ENCODE data around the gene SLC16A5. TPM values are rescaled to one million over a fixed set of nuclear protein-coding genes. Genes with fewer than 3 reads are reported as not detected.
"Not testable (repeated sequence)": the region's sequence is repeated elsewhere in the genome, so short reads cannot be mapped to it uniquely, and the experiment has no call there.

The SLC16A5 gene
- total and polyA plus RNA-seq, 12 donors = 0.77 to 3.9 (median 1.7) TPM

DNA sequence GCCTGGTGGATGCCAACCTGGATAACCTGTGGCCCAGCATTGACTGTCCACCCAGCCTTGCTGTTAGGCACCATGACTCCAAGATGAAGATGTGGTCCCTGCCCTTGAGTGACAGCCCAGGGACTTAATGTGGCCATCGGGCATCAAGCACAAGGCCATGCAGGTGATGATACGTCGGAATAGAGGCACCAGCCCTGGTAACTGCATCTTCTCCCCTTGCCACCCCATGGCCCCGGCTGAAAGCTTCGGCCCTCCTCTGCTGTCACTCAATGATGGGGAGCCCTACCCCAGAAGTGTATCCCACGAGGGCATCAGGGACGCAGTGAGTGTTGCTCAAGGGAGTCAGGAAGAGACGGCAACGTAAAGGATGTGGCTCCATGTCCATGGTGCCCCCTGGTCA, 41.8 kb downstream of the SLC16A5 start:
- Histone ChIP-seq H3K36me3 (replicated peaks in 1 of 2) (peaks cover 0 to 8% of the 10 kb centered on the region in 2 donors), H3K4me1 (replicated peaks in 1 of 2) (peaks cover 9 to 20% of the 10 kb centered on the region in 2 donors), H3K9me3 (replicated peaks in 1 of 3) (no peaks in the 10 kb centered on the region), H3K4me3 (no peak overlapping the region), H3K27me3 (no peaks in the 10 kb centered on the region), H3K27ac (no peak overlapping the region)
- no peak for DNase-seq
- WGBS, 4 donors = 82 to 95% (median 88%) methylated on average over 3 to 9 of the region's 9 CpGs
- intact Hi-C loops (cut with DNase I) = loop anchor here in 1 of 2 donors (10.0 kb wide), 1 partner anchor 45 kb away; no protein-coding TSS in a partner anchor
- no peak for TF ChIP-seq POLR2A (IDR thresholded peaks at IDR 0.05)
- TF ChIP-seq, protein P1, sequence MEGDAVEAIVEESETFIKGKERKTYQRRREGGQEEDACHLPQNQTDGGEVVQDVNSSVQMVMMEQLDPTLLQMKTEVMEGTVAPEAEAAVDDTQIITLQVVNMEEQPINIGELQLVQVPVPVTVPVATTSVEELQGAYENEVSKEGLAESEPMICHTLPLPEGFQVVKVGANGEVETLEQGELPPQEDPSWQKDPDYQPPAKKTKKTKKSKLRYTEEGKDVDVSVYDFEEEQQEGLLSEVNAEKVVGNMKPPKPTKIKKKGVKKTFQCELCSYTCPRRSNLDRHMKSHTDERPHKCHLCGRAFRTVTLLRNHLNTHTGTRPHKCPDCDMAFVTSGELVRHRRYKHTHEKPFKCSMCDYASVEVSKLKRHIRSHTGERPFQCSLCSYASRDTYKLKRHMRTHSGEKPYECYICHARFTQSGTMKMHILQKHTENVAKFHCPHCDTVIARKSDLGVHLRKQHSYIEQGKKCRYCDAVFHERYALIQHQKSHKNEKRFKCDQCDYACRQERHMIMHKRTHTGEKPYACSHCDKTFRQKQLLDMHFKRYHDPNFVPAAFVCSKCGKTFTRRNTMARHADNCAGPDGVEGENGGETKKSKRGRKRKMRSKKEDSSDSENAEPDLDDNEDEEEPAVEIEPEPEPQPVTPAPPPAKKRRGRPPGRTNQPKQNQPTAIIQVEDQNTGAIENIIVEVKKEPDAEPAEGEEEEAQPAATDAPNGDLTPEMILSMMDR (IDR thresholded peaks at IDR 0.05) = no peak

DNA sequence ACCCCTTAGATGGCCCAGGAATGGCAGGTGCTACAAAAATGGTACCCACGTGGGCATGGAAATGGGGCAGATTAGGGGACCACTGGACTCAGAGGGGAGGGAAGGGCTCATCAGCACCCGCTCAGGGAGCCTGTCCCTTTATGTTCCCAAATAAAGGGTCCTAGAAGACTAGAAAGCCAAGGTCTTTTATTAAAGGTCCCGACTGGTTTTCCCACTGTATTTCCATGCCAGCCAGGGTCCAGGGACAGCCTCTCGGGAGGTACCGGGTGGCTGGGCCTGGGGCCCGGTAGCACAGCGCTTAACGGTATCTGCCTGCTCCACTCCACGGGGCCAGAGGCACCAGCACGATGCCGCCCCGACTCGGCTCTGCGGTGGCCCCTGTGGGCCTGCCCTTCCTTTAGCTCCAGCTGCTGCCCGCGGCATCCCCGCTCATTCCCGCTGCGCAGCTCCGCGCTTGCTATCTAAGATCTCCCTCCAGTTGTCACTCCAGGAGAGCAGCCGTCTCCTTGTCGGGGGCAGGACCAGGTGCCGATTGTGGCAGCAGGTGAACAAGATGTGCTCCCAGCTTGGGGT, 42.4 kb downstream of the SLC16A5 start:
- 80 to 85% (median 83%) methylated on average over 15 to 24 of the region's 24 CpGs for WGBS, 4 donors
- Histone ChIP-seq H3K9me3 (replicated peaks in 1 of 3) (no peaks in the 10 kb centered on the region), H3K4me1 (replicated peaks in 1 of 2) (peaks cover 6 to 16% of the 10 kb centered on the region in 2 donors), H3K36me3 (replicated peaks in 1 of 2) (peaks cover 0 to 8% of the 10 kb centered on the region in 2 donors), H3K27ac (peak overlapping the region in 2 of 5 donors; percentile 81 to 88), H3K27me3 (no peaks in the 10 kb centered on the region), H3K4me3 (peak overlapping the region in 1 of 4 donors; percentile 86)
- intact Hi-C loops (cut with DNase I) = no loop called here
- DNase-seq = no peak
- no peak for TF ChIP-seq POLR2A (IDR thresholded peaks at IDR 0.05)
- TF ChIP-seq, protein P1 (IDR thresholded peaks at IDR 0.05) = no peak

DNA sequence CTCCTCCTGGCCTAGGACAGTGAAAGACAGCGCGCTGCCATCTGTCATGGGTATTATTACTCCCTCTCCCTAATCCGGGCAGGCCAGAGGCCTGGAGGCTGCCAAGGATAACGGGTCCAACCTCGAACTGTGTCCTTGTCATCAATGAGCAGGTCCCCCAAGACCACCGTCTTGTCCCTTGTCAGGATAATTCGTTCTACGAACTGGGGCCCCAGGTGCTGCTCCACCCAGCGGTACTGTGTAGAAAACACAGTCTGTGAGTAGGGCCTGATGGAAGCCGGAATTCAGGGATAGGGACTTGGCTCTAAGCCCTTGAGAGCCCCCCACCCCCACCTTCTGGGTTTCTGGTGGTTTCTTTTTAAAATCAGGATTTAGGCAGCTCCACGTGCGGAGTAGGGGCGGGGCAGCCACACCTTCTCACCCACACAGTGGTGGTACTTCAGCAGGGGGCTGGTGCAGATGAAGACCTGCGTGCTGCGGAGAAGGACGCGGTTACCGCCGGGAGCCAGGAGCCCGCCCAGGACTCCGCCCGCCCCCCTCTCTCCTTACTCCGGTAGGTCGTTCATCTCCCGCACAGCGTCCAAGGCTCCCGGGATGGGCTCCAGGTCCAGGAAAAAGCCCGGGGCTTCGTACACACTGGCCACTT, 43.0 kb downstream of the SLC16A5 start:
- peak overlapping the region in 4 of 5 donors; percentile 67 to 88 (median 78) for H3K27ac ChIP-seq
- DNase-seq = peak; percentile 33 to 73 (median 58)
- H3K36me3 ChIP-seq (replicated peaks in 1 of 2) = peaks cover 0 to 8% of the 10 kb centered on the region in 2 donors
- intact Hi-C loops (cut with DNase I) = no loop called here
- peak overlapping the region; percentile 66 to 86 (median 80) for H3K4me3 ChIP-seq
- TF ChIP-seq POLR2A (IDR thresholded peaks at IDR 0.05) = no peak
- TF ChIP-seq, protein P1 (IDR thresholded peaks at IDR 0.05) = peak in 5 of 6 experiments; percentile 5 to 45 (median 32)
- no peaks in the 10 kb centered on the region for H3K27me3 ChIP-seq
- 12 to 33% (median 21%) methylated on average over 8 to 29 of the region's 29 CpGs for WGBS, 4 donors
- no peaks in the 10 kb centered on the region for H3K9me3 ChIP-seq (replicated peaks in 1 of 3)
- H3K4me1 ChIP-seq (replicated peaks in 1 of 2) = peaks cover 6 to 16% of the 10 kb centered on the region in 2 donors

DNA sequence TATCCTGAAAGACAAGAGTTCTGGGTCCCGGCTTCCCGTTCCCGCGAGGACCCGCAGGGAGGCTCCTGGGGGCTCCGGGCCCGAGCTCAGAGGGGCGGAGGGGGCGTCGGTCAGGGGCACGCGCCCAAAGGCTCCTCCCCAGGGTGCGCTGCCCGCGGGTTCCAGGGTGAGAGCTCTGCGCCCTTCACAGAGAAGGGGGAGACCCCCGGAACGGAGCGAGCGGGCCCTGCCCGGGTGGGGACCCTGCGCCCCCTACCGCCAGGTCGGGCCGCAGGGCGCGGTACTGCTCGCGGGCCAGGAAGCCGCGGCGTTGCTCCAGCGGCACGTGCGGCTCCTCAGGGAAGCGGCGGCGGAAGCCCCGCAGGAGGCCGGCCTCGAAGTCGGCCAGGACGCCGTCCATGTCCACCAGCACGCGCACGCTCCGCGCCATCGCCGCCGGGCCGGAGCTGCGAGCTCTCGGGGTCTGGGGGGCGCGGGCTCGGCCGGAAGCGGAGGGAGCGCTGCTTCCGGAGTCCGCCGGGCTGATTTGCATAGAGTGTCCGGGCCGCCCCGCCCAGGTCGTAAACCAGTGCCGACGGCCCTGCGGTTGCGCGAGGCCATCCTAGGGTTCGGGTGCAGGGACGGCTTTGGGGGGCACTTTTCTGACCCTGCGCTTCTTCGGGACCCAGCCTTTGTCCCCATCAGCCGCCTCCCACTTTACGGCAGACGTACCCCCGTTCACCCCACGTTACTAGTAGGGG, 43.7 kb downstream of the SLC16A5 start, which contains the start of gene NT5C:
Gene NT5C (minus strand): TSS at position 465 of the 740 bp plus-strand sequence. CDS start 35 bp downstream, at position 430.
- peak within 1 kb of the TSS; percentile 66 to 86 (median 80) for H3K4me3 ChIP-seq
- no peaks in the 10 kb centered on the region for H3K9me3 ChIP-seq (replicated peaks in 1 of 3)
- 0 to 1% (median 1%) methylated on average over 13 to 82 of the region's 82 CpGs for WGBS, 4 donors
- H3K27ac ChIP-seq = peak within 1 kb of the TSS in 4 of 5 donors; percentile 67 to 88 (median 78)
- H3K4me1 ChIP-seq (replicated peaks in 1 of 2) = peaks cover 6 to 16% of the 10 kb centered on the region in 2 donors
- H3K36me3 ChIP-seq (replicated peaks in 1 of 2) = peaks cover 0 to 8% of the 10 kb centered on the region in 2 donors
- TF ChIP-seq, protein P1 (IDR thresholded peaks at IDR 0.05) = peak; percentile 9 to 69 (median 46)
- TF ChIP-seq POLR2A (IDR thresholded peaks at IDR 0.05) = peak in 1 of 2 donors; percentile 18
- DNase-seq = peak; percentile 61 to 83 (median 79)
- no peaks in the 10 kb centered on the region for H3K27me3 ChIP-seq
- intact Hi-C loops (cut with DNase I) = no loop called here

DNA sequence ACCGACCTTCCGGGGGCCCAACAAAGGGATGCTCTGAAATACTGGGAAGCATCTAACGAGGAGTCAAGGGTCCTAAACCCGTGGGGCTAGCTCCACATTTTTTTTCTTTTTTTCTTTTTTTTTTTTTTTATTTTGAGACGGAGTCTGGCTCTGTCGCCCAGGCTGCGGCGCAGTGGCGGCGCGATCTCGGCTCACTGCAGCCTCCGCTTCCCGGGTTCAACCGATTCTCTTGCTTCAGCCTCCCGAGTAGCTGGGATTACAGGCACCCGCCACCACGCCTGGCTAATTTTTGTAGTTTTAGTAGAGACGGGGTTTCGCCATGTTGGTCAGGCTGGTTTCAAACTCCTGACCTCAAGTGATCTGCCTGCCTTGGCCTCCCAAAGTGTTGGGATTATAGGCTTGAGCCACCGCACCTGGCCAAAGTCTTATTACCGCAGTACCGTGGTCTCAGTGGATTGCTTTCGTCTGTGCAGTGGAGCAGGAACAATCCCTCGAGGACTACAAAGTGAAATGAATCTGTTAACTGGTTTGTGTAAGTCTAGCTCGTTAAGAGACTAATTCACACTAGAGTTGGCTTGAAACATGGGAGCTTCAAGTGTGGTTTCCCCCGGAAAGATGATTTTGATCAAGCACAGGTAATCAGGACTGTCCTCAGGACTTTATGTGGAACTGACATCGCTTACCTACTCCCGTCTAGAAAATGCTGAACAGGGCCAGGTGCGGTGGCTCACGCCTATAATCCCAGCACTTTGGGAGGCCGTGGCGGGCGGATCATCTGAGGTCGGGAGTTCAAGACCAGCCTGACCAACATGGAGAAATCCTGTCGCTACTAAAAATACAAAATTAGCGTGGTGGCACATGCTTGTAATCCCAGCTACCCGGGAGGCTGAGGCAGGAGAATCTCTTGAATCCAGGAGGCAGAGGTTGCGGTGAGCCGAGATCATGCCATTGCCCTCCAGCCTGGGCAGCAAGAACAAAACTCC, 44.6 kb downstream of the SLC16A5 start:
- H3K9me3 ChIP-seq (replicated peaks in 1 of 3); DNase-seq; intact Hi-C loops (cut with DNase I); H3K27me3 ChIP-seq; H3K36me3 ChIP-seq (replicated peaks in 1 of 2): not testable (repeated sequence)
- Histone ChIP-seq H3K4me3 (peak overlapping the region; percentile 66 to 86 (median 80)), H3K27ac (peak overlapping the region in 4 of 5 donors; percentile 67 to 88 (median 78)), H3K4me1 (replicated peaks in 1 of 2) (peaks cover 6 to 16% of the 10 kb centered on the region in 2 donors)
- WGBS, 4 donors = 80 to 84% (median 83%) methylated on average over 40 of the region's 40 CpGs
